PC-3 (cell line): ENCODE data around the gene PTPMT1. TPM values are rescaled to one million over a fixed set of nuclear protein-coding genes. Genes with fewer than 3 reads are reported as not detected.

Experiments used
- ATAC-seq: fragments of 200-7000 bp; cut with Tn5 transposase; 2 replicates; pipeline ENCODE4 v1.9.1; 2020; ENCODE audit warnings: mild to moderate bottlenecking, moderate library complexity
- BruUV-seq: library from RNA; stranded (reverse); fragments of 400-500 nt; replicated peaks from 2 replicates; lab custom pipeline; 2021; lab: Mats Ljungman, UMichigan
- CTCF ChIA-PET: fragments of 300-600 bp; sonication (Branson Sonifier 250); formaldehyde crosslinking; loops from one replicate; lab custom pipeline; 2022; ENCODE audit warnings: antibody characterized with exemption; lab: Charles Lee
- POLR2A ChIA-PET: fragments of 300-600 bp; sonication (Branson Sonifier 250); formaldehyde crosslinking; loops from one replicate; lab custom pipeline; 2022; ENCODE audit warnings: antibody characterized with exemption; ENCODE audit not compliant: unreplicated experiment; lab: Charles Lee
- DNase-seq: peaks from one replicate; pipeline ENCODE4 v3.0.0-alpha.2; 2015
- H2AFZ ChIP-seq: fragments of 300-600 bp; sonication (generic); 2 replicates; pipeline ENCODE4 v1.6.0; 2016; ENCODE audit warnings: antibody characterized with exemption, low read length
- H3F3A ChIP-seq: fragments of 300-600 bp; sonication (generic); one replicate; pipeline ENCODE4 v1.6.0; 2017; ENCODE audit warnings: antibody characterized with exemption, low read length, control low read depth, mild to moderate bottlenecking; ENCODE audit not compliant: unreplicated experiment
- H3K27ac ChIP-seq: fragments of 300-600 bp; sonication (generic); 2 replicates; pipeline ENCODE4 v1.5.1; 2016; ENCODE audit warnings: mild to moderate bottlenecking, low read length
- H3K27me3 ChIP-seq: fragments of 300-600 bp; sonication (generic); 2 replicates; pipeline ENCODE4 v1.6.1; 2016; ENCODE audit warnings: low read length, mixed read lengths
- H3K36me3 ChIP-seq: fragments of 300-600 bp; sonication (generic); 2 replicates; pipeline ENCODE4 v1.6.1; 2016; ENCODE audit warnings: low read depth, mixed run types, low read length, mixed read lengths
- H3K4me1 ChIP-seq: fragments of 300-600 bp; sonication (generic); 2 replicates; pipeline ENCODE4 v1.5.1; 2016; ENCODE audit warnings: low read length; ENCODE audit not compliant: insufficient read depth
- H3K4me2 ChIP-seq: fragments of 300-600 bp; sonication (generic); 2 replicates; pipeline ENCODE4 v1.6.0; 2016; ENCODE audit warnings: low read length
- H3K4me3 ChIP-seq: fragments of 300-600 bp; sonication (generic); 2 replicates; pipeline ENCODE4 v1.5.1; 2016; ENCODE audit warnings: mild to moderate bottlenecking, low read length, mixed read lengths
- H3K79me2 ChIP-seq: fragments of 300-600 bp; sonication (generic); 2 replicates; pipeline ENCODE4 v1.6.1; 2017; ENCODE audit warnings: low read length, mixed read lengths
- H3K9ac ChIP-seq: fragments of 300-600 bp; sonication (generic); 2 replicates; pipeline ENCODE4 v1.6.0; 2016; ENCODE audit warnings: mild to moderate bottlenecking, low read length
- H3K9me2 ChIP-seq: fragments of 300-600 bp; sonication (generic); replicated peaks from 2 replicates; pipeline ENCODE4 v1.6.1; 2016; ENCODE audit warnings: mixed run types, low read length, mixed read lengths
- H3K9me3 ChIP-seq: fragments of 300-600 bp; sonication (generic); 2 replicates; pipeline ENCODE4 v1.6.1; 2016; ENCODE audit warnings: low read length, mixed read lengths
- H4K20me1 ChIP-seq: fragments of 300-600 bp; sonication (generic); 2 replicates; pipeline ENCODE4 v1.6.1; 2016; ENCODE audit warnings: low read length, mixed read lengths
- EZH2 ChIP-seq: fragments of 300-600 bp; sonication (generic); IDR thresholded peaks from one replicate; pipeline ENCODE4 v1.6.1; 2017; ENCODE audit warnings: antibody characterized with exemption, mild to moderate bottlenecking, low read length; ENCODE audit not compliant: unreplicated experiment
- EZH2phosphoT487 ChIP-seq: fragments of 300-600 bp; sonication (generic); IDR thresholded peaks from 2 replicates; pipeline ENCODE4 v1.6.1; 2018; ENCODE audit warnings: mild to moderate bottlenecking, antibody characterized with exemption, low read length, borderline replicate concordance
- intact Hi-C: fragments of 100-400 bp; cut with micrococcal nuclease; formaldehyde crosslinking; loops from 2 replicates; pipeline ENCODE4 v1.9.0; 2023
- total RNA-seq: library from RNA; depleted of rRNA; stranded (reverse); fragments of >200 nt; gene quantifications from 2 replicates; pipeline ENCODE4 v1.2.3, GENCODE V29; 2014
- TF ChIP-seq, protein P1 (sequence below): fragments of 300-600 bp; sonication (generic); conservative IDR thresholded peaks from 2 replicates; pipeline ENCODE4 v1.5.1; 2017; ENCODE audit warnings: antibody characterized with exemption, low read depth, mild to moderate bottlenecking, low read length

PTPMT1 gene
- total RNA-seq, 1 experiment from 2014 or later = 212 TPM

DNA sequence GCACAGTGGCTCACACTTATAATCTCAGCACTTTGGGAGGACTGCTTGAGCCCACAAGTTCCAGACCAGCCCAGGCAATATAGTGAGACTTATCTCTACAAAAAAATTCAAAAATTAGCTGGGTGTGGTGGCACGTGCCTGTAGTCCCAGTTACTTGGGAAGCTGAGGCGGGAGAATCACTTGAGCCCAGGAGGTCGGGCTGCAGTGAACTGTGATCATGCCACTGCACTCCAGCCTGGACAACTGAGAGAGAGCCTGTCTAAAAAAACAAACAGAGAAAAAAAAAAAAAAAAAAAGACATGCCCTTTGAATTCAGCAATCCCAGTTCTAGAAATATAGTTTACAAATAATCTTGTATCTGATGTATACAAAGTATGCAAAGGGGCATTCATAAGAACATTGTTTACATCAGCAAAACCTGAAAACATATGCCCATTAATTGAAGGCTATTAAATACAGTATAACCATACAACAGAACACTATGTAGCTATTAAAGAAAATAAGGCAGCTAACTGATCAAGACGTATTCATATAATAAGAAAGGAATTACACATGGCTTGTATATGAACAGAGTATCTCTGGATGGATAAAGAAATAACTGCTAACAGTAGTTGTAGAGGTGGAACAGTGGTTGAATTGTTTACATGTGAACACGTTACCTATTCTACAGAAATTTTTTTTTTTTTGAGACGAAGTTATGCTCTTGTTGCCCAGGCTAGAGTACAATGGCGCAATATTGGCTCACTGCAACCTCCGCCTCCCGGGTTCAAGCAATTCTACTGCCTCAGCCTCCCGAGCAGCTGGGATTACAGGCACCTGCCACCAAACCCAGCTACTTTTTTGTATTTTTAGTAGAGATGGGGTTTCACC lies 48.2 kb upstream of the PTPMT1 start:
- H3F3A ChIP-seq = no peaks in the 10 kb centered on the region
- 0 out of 2 replicates have a peak, but pooled peaks cover 11% of the 10 kb centered on the region for H4K20me1 ChIP-seq
- no peaks in the 10 kb centered on the region for H3K27me3 ChIP-seq
- ChIA-PET CTCF (no interaction called here), POLR2A (no interaction called here)
- no peak overlapping the region for H3K27ac ChIP-seq
- no peaks in the 10 kb centered on the region for H3K9me2 ChIP-seq
- H3K9ac ChIP-seq = no peak overlapping the region
- no peak overlapping the region for H3K4me2 ChIP-seq
- BruUV-seq = no TSS peak
- no peak for ATAC-seq
- TF ChIP-seq EZH2phosphoT487 (no peak), EZH2 (no peak)
- TF ChIP-seq, protein P1, sequence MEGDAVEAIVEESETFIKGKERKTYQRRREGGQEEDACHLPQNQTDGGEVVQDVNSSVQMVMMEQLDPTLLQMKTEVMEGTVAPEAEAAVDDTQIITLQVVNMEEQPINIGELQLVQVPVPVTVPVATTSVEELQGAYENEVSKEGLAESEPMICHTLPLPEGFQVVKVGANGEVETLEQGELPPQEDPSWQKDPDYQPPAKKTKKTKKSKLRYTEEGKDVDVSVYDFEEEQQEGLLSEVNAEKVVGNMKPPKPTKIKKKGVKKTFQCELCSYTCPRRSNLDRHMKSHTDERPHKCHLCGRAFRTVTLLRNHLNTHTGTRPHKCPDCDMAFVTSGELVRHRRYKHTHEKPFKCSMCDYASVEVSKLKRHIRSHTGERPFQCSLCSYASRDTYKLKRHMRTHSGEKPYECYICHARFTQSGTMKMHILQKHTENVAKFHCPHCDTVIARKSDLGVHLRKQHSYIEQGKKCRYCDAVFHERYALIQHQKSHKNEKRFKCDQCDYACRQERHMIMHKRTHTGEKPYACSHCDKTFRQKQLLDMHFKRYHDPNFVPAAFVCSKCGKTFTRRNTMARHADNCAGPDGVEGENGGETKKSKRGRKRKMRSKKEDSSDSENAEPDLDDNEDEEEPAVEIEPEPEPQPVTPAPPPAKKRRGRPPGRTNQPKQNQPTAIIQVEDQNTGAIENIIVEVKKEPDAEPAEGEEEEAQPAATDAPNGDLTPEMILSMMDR = no peak
- intact Hi-C loops = no loop called here
- no peak for DNase-seq
- H3K4me3 ChIP-seq = no peak overlapping the region
- H3K79me2 ChIP-seq = peaks cover 97% of the 10 kb centered on the region
- H3K36me3 ChIP-seq = no peaks in the 10 kb centered on the region
- H3K4me1 ChIP-seq = peaks cover 22% of the 10 kb centered on the region
- H2AFZ ChIP-seq = no peak overlapping the region
- no peaks in the 10 kb centered on the region for H3K9me3 ChIP-seq

DNA sequence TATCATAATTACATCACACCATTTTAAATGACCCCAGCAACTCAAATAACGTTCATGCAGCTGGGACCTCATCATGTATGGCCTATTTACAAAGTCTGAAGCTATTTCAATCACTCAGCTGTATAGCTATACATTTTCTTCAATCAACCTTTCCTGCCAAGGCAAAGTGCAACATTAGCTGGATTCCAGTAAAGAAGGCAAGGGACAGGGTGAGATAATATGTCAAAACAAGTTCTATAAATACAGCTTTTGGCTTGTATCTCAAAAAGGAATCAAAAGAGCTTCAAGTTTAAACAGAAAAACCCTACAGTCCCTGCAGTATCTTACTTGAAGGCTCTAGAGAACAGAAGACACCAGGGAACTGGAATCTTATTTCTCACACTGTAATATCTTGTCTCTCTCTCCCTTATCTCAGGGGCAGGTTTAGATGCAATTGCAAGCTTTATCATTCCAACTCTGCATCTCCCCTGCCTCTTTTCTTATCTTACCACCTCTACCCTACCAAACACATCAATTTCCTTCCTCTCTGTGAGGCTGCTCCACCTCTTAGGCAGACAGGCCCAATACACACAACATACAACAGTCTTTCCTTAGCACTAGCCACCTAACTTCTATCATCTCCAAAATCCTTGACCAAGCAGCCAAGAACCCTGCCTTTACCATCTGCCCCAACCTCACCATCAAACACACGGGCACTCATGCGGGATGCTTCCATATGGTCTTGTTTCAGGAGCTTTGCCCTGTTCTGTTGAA lies 47.0 kb upstream of the PTPMT1 start:
- Histone ChIP-seq H3K27me3 (no peaks in the 10 kb centered on the region), H3K4me3 (no peak overlapping the region), H3K9me2 (no peaks in the 10 kb centered on the region), H3K36me3 (0 out of 2 replicates have a peak, but pooled peaks cover 2% of the 10 kb centered on the region), H3K79me2 (peaks cover 97% of the 10 kb centered on the region), H2AFZ (no peak overlapping the region), H3F3A (peaks cover 8% of the 10 kb centered on the region), H3K27ac (no peak overlapping the region), H3K4me2 (no peak overlapping the region), H3K4me1 (peaks cover 21% of the 10 kb centered on the region), H3K9ac (no peak overlapping the region), H4K20me1 (peaks cover 18% of the 10 kb centered on the region), H3K9me3 (no peaks in the 10 kb centered on the region)
- ChIA-PET POLR2A (no interaction called here), CTCF (no interaction called here)
- intact Hi-C loops = no loop called here
- no peak for DNase-seq
- TF ChIP-seq, protein P1 = no peak
- TF ChIP-seq EZH2 (no peak), EZH2phosphoT487 (no peak)
- no TSS peak for BruUV-seq
- no peak for ATAC-seq
